ENCODE data around the gene IL32. TPM values are rescaled to one million over a fixed set of nuclear protein-coding genes. Genes with fewer than 3 reads are reported as not detected.

Gene IL32
- total RNA-seq, 2 donors from 2014 or later: 51.7 to 64.0 TPM

DNA sequence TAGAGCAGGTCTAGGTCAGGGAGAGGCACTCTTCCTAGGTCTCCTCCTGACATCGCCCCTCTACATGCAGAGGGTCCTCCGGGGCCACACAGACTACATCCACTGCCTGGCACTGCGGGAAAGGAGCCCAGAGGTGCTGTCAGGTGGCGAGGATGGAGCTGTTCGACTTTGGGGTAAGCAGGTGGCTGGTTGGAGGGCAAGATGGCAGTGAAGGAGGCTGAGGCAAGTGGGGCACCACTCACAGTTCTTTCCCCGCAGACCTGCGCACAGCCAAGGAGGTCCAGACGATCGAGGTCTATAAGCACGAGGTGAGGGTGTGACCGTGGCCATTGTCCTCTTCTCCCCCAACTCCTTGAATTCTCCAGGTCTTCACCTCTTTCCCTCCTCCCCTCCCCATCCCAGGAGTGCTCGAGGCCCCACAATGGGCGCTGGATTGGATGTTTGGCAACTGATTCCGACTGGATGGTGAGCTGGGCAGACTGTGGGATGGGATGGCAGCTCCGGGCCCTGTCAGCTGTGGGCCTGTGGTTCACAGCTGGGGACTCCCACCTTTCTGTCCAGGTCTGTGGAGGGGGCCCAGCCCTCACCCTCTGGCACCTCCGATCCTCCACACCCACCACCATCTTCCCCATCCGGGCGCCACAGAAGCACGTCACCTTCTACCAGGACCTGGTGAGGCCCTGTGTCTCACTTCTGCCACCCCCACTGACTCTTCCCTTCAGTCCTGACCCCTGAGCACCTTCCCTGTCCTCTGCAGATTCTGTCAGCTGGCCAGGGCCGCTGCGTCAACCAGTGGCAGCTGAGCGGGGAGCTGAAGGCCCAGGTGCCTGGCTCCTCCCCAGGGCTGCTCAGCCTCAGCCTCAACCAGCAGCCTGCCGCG lies 38.6 kb upstream of the IL32 start:
- intact Hi-C loops (cut with DNase I): loop anchor here in 1 of 2 donors (5.0 kb wide), 1 partner anchor 105 kb away; no protein-coding TSS in a partner anchor
- DNase-seq (no peak), ATAC-seq (no peak)

DNA sequence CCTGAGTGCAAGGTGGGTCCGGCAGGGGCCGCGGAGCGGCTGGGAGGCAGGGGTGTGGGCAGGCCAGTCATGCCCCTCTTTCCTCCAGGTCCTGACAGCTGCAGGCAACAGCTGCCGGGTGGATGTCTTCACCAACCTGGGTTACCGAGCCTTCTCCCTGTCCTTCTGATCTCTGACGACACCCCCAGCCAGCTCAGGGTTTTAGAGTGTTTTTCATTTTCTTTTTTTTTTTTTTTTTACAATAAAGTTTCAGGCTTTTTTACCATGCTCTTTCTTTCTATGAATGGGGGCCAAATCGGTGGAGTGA lies 38.0 kb upstream of the IL32 start:
- ATAC-seq (no peak), DNase-seq (no peak)

DNA sequence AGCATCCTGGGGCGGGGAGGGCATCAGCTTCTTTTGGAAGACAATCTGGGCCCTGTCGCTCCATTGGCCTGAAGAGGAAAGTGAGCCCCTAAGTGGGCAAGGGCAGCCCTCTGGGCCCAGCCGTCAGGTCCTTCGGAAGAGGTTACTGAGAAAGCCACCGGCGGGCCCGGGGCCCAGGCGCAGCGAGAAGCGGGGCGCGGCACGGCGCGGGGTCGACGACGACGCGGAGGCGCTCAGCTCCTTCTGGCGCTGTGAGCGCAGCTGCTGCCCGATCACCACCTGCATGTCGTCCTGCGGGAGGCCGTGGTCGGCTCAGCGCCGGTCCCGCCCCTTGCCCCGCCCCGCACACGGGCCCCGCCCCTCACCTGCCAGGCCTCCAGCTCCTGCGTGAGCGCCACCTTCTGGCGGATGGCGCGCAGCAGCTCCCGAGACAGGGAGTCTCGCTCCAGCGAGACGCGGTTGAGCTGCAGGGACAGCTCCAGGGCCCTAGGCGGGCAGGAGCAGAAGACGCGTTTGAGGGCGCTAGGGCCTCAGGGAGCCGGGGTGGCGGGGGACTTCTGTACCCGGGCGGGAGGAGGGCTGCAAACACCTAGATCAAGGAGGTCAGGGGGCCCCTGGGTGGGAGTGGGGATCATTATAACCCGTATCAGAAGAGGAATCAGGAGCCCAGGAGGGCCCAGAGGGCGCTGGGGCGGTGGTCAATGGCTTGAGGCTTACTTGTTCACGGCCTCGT lies 37.3 kb upstream of the IL32 start:
- DNase-seq (peak; percentile 80), ATAC-seq (peak; percentile 26 to 27)
- intact Hi-C loops (cut with DNase I): loop anchor here in 1 of 2 donors (5.0 kb wide), 1 partner anchor 104 kb away; no protein-coding TSS in a partner anchor

More for the DNA sequence above, 38.0 kb upstream of the IL32 start:
- intact Hi-C loops (cut with DNase I): loop anchor here in 1 of 2 donors (5.0 kb wide), 1 partner anchor 105 kb away; no protein-coding TSS in a partner anchor

DNA sequence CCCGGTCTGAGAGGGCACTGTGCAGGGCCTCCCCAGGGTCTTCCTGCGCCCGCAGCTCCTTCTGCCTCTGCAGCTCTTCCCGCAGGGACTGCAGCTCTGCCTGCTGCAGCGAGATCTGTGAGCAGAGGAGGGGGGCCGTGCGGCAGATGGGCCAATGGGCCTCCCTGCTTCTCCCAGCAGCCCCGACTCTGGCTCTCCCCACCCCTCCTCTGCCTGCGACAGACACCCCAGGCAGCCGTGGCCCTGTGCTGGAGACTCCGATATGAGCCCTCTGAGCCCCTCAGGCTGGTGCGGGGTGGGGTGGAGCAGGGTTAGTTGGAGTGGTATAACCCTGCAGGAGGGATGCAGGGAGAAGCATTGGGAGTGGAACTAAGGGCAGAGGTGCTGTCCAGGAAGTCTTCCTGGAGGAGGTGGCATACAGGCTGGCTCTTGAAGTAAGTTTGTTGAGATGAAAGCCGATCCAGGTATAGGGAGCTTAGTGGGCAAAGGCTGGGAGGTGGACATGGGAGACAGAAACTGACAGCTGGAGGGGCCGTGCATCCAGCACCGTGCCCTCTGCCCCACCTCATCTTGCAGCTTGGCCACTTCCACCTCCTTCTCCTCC lies 36.6 kb upstream of the IL32 start:
- no peak for DNase-seq
- ATAC-seq: no peak
- intact Hi-C loops (cut with DNase I): loop anchor here in 1 of 2 donors (5.0 kb wide), 1 partner anchor 103 kb away; no protein-coding TSS in a partner anchor

DNA sequence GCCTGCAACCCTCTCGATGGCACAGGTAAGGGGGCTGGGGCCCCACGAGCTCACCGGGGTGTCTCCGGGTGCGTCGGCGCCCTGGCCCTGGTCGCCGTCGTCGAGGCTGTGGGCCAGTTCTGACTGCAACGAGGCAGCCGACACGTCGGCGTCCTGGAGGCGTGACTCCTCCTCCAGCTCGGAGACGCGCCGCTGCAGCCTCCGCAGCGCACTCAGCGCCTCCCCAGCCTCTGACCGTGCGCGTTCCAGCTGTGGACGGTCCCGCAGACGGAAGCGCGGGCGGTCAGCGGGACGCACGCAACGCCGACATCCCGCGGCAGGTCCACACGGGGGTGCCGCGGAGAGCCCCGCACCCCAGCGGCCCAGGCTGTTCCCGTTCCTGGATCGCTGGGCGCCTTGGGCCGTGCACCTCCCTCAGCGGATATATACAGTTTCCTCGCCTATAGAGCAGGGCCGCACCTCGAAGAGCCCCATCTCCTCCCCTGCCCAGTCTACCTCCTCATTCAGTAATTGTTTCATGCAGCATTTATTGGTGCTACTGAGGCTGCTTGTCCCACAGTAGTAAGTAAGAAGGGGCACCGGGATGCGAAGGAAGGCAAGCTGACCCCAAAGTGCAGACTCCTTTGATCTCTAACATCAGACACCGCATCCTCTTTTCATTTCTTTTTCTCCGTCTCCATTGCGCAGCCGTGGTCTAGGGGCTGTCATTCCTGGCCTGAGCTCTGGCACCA lies 35.8 kb upstream of the IL32 start:
- ATAC-seq (peak in 1 of 2 donors; percentile 28), DNase-seq (no peak)

DNA sequence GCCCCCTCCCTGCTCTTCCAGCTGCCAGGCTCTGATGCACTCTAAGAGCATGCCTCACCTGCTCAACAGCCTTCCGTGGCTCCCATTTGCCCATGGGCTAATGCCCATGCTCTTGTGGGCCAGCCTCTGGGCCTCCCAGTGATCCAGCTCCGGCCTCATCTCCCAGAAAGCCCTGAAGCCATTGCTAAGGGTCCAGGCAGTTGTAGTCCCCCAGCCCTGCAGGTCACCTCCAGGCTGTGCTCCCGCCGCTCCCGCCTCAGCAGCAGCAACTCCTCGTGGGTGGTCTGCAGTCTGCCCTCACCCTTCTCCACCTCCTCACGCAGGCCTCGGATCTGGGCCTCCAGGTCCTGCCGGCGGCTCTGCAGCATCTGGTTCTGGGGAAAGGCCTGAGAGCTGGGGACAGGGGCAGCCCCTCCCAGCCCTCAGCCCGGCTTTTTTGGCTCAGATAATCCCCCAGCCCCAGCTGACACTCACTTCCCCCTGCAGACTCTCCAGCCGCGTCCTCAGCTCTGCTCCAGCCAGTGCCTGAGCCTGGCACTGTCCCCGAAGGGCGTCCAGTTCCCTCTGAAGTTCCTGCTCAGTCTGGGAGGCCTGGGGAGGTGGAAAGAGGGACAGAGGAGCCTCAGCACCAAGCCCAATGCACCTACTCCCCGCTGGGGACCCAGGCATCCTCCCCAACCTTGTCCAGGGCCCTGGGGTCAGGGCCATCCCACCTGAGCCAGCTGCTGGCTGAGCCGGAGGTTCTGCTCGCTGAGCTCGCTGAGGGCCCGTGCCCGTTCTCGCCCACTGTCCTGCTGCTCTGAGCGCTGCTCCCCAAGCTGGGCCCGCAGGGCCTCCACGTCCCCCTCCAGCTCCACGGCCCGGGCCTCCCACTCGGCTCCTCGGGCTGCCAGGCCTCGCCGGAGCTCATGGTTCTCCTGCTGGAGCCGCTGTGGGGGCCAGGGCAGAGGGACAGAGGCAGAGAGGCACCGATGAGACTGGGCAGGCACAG lies 34.9 kb upstream of the IL32 start:
- intact Hi-C loops (cut with DNase I): no loop called here
- ATAC-seq (no peak), DNase-seq (no peak)

More for the DNA sequence above, 35.8 kb upstream of the IL32 start:
- intact Hi-C loops (cut with DNase I): loop anchor here in 1 of 2 donors (5.0 kb wide), 1 partner anchor 103 kb away; no protein-coding TSS in a partner anchor

DNA sequence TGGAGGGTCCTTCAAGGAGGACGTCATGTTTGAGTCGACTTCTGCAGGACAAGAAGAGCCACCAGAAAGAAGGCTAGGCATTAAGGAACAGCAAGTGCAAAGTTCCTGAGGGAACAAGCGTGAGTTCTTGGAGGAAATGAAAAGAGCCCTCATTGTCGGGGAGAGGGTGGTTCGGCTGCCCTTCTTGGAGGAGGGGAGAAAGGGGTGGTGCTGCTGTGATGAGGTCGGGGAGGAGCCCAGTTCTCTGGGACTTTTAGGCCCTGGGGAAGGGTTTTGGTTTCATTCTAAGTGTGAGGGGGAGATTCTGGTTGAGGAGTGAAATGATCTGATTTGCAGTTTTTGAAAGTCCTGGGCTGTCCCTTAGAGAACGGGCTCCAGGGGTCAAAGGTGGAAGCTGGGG lies 32.8 kb upstream of the IL32 start:
- no peak for ATAC-seq
- DNase-seq: no peak
- intact Hi-C loops (cut with DNase I): no loop called here

DNA sequence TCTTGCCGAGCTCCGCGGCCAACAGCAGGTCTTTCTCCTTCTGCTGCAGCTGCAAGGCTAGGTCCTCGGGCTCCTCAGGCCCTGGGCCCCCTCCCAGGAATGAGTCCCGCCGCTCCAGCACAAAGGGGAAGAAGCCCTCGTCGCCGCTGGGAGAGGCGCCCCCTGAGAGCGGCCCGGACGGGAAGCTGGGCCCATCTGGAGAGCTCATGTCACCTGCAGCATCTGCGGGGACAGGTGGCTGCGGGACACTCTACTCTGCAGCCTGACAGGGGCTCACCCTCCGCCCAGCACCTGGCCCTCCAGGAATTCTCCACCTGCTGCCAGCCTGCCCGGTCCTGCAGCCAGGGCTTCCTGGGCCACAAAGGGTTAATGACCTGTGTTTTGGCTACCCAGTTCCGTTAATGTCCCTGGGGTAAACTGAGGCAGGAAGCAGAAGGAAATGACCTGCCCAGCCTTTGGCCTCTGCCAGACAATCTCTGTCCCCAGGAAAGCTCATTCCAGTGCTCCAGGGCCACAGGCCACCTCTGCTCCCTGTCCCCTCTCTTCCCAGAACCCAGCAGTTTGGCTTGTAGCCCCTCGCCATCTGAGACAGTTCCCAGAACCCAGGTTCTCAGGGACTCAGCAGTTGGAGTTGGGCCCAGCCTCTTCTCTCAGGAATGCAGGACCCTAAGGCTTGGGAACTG lies 30.0 kb upstream of the IL32 start:
- DNase-seq: no peak
- ATAC-seq: no peak
- intact Hi-C loops (cut with DNase I): no loop called here

DNA sequence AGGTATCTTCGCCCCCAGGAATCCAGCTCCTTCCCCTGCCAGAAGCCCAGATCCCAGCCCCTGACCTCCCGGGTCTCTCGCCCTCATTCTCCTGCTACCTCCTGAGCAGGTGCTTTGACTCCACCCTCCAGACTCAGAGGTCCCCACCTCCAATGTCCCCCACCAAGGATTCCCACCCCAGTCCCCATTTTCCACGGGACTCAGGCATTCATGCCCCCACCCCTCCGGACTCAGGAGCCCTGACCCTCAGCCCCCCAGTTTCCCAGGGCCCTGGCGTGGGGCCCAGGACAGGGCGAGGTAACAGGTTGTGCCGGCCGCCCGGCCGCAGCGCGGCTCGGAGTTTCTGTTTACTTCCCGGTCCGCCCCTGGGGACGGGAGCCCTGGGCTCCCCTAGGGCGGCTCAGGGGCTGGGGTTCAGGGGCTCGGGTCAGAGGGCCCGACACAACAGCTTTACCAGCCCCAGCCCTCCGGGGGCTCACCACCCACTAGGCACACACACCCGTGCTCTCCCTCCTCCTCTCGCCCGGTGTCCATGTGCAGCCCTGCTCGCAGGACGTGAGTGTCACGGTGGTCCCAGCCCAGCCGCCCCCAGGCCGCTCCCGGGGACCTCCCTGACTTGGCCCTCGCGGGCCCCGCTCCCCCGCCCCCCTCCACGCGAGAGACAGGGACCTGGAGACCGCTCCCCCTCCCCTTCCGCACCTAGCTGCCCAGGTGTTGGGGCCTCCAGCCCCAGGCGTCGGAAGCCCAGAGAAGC lies 29.3 kb upstream of the IL32 start:
- intact Hi-C loops (cut with DNase I): no loop called here
- ATAC-seq (no peak), DNase-seq (no peak)

DNA sequence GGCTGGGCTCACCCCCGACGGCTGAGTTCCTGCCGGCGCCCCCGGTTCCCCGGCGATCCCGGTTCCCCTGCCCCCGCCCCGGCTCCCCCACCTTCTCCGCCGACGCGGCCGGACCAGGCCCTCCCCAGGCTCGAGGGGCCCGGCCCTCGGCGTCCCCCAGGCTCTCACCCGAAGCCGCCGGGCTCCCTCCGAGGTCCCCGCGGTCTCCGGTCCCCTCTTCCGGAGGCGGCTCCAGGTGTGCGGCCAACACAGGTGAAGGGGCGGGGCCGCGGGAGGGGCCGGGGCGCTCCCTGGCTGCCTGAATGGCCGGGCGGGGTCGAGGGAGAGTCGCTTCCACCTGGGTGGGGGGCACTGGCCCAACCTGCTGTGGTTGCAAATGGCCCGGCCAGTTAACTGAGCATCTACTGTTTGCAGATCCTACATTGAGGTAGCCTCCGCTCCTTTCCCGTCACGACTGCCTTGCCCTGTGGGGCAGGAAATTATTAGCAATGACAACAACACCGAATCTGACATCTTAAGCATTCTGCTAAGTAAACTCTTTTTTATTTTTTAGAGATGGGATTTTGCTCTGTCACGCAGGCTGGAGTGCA lies 28.6 kb upstream of the IL32 start, which contains the start of gene BICDL2:
Gene BICDL2 (minus strand): TSS at position 219 of the 590 bp plus-strand sequence. CDS start 1,448 bp downstream, outside the sequence.
- intact Hi-C loops (cut with DNase I): no loop called here
- DNase-seq (no peak), ATAC-seq (no peak)

DNA sequence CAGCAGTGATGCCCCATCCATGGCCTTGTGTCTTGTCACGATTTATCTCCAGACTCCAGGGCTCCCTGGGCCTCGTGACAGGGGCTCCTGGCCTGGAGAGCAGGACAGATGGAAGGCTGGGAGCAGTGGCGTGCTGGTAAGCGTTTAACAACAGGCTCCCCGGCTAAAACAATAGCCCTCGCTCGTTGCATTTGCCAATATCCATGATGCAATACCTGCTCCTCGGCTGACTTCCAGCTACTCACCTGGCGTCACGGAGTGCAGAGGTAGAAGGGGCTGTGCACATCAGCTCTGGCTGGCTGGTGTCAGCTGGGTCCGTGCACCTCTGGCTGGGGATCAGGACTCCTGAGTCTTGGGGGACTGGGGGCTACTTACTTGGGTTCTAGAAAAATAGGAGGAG lies 27.2 kb upstream of the IL32 start:
- no peak for ATAC-seq
- no peak for DNase-seq
- intact Hi-C loops (cut with DNase I): no loop called here

DNA sequence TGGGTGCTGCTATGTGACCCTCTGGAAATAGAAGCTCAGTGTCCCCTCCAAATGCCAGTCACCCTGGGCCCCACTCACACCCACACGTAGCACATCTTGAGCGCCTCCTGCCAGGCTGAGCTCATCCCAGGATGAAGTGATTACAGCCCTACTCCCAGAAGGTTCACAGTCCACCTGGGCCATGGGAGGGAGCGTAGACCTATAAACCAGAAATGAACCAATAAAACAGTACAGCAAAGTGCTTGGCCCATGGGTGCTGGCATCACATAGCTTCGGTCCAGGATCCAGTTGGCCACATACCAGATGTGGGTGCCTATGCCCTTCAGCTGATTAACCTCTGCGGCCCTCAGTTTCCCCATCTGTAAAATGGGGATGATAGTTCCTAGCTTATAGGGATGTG lies 26.5 kb upstream of the IL32 start:
- ATAC-seq: no peak
- intact Hi-C loops (cut with DNase I): no loop called here
- no peak for DNase-seq

DNA sequence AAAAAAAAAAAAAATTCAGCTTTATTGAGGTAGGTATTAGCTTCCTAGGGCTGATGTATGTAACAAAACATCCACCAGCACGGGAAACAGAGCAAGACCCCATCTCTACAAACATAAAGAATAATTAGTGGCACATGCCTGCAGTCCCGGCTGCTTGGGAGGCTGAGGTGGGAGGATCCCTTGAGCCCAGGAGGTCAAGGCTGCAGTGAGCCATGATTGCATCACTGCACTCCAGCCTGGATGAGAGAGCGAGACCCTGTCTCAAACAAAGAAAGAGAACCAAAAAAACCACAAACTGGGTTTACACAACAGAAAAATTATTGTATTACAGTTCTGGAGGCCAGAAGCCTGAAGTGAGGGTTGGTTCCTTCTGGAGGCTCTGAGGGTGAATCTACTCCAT lies 23.1 kb upstream of the IL32 start:
- DNase-seq: no peak
- intact Hi-C loops (cut with DNase I): no loop called here
- ATAC-seq: no peak

DNA sequence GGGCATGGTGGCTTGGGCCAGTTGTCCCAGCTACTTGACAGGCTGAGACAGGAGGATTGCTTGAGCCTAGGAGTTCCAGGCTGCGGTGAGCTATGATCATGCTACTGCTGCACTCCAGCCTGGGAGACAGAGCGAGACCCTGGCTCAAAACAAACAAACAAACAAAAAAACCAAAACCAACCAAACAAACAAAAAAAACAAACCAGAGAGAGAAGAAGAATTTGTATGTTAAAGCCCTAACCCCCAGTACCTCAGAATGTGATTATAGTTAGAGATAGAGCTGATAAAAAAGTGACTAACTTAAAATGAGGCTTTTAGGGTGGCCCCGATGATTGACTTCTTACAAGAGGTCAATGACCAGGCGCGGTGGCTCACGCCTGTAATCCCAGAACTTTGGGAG lies 20.7 kb upstream of the IL32 start:
- ATAC-seq (no peak), DNase-seq (no peak)
- intact Hi-C loops (cut with DNase I): no loop called here

DNA sequence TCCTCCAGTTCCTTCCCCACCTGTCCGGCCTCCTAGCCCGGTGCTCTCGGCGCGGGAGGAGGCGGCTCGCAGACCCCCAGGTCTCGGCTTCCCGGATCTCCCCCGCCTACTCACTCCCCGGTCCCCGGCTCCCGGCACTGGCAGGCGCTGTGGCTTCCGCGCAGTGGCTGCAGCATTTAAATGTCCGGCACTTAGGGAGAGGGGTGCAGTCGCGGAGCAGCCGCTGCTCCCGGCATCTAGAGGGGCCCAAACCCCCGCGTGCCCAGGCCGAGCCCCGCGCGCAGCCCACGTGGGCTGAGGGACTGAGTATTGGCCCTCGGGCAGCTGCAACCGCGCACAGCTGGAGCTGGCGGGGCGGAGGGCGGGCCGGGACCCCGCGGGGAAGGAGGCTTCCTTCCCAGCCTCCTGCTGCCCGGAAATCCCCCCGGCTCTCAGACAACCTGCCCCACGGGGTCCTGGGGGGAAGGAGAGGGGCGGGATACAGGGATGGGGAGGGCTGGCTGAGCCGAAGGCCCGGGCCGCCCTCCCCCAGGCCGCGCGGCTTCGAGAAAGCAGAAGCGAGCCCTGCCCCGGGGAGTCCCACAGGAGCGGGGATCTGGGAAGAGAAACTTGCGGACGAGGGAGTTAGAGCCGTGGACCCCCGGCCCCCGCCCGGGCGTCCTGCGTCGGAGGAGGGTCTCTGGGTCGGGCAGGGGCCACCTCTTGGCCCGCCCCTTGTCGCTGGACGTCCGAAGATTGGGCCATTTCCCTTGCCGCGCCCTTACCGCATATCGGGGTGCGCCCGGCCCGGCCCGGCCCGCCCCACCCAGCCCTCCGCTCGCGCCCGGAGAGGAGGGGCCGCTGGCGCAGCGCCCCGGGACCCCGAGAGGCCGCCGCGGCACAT lies 19.4 kb upstream of the IL32 start, which contains the start of gene MMP25:
Gene MMP25 (plus strand): TSS at position 804 of the 883 bp plus-strand sequence. CDS start 357 bp downstream, outside the sequence.
- intact Hi-C loops (cut with DNase I): no loop called here
- ATAC-seq: peak; percentile 33 to 63
- no peak for DNase-seq
